SK-N-SH treated with all-trans-retinoic acid at 6 μM for 48 hours (cell line): ENCODE results near the gene UBR3.

ENCODE experiments used
- ARNTL ChIP-seq: fragments of 450-650 bp; formaldehyde crosslinking; IDR thresholded peaks from 2 replicates; pipeline ENCODE4 v1.5.0; 2020; ENCODE audit warnings: low read depth, mild to moderate bottlenecking, moderate library complexity, borderline replicate concordance
- BACH2 ChIP-seq: fragments of 250-450 bp; sonication (Bioruptor Pico); IDR thresholded peaks from 2 replicates; pipeline ENCODE4 v1.9.0; 2021; ENCODE audit warnings: mild to moderate bottlenecking, borderline replicate concordance
- OSR1 ChIP-seq: fragments of 250-450 bp; sonication (Bioruptor Pico); IDR thresholded peaks from 2 replicates; pipeline ENCODE4 v1.8.0; 2022; ENCODE audit warnings: moderate library complexity, mild to moderate bottlenecking, inconsistent platforms
- SNAI2 ChIP-seq: fragments of 250-450 bp; sonication (Bioruptor Pico); IDR thresholded peaks from 2 replicates; pipeline ENCODE4 v1.5.0; 2020; ENCODE audit warnings: mild to moderate bottlenecking, moderate library complexity
- ZFP3 ChIP-seq: fragments of 250-450 bp; sonication (Bioruptor Pico); IDR thresholded peaks from 2 replicates; pipeline ENCODE4 v1.5.0; 2020; ENCODE audit warnings: mild to moderate bottlenecking, moderate library complexity
- ZFP30 ChIP-seq: fragments of 450-650 bp; formaldehyde crosslinking; IDR thresholded peaks from 2 replicates; pipeline ENCODE4 v1.5.0; 2022; ENCODE audit warnings: mild to moderate bottlenecking, moderate library complexity
- ZNF565 ChIP-seq: fragments of 450-650 bp; formaldehyde crosslinking; conservative IDR thresholded peaks from 2 replicates; pipeline ENCODE4 v1.5.0; 2020; ENCODE audit warnings: low read depth, mild to moderate bottlenecking, moderate library complexity
- ZNF8 ChIP-seq: fragments of 450-650 bp; formaldehyde crosslinking; IDR thresholded peaks from 2 replicates; pipeline ENCODE4 v1.5.0; 2020; ENCODE audit warnings: mild to moderate bottlenecking, moderate library complexity
- TF ChIP-seq, protein P1 (sequence below): fragments of 250-450 bp; sonication (Bioruptor Pico); IDR thresholded peaks from 2 replicates; pipeline ENCODE4 v1.8.0; 2020; ENCODE audit warnings: mild to moderate bottlenecking, moderate library complexity, borderline replicate concordance
- TF ChIP-seq, protein P2 (sequence below): fragments of 250-450 bp; sonication (Bioruptor Pico); IDR thresholded peaks from 2 replicates; pipeline ENCODE4 v1.5.1; 2020; ENCODE audit warnings: low read depth, mild to moderate bottlenecking, moderate library complexity

DNA sequence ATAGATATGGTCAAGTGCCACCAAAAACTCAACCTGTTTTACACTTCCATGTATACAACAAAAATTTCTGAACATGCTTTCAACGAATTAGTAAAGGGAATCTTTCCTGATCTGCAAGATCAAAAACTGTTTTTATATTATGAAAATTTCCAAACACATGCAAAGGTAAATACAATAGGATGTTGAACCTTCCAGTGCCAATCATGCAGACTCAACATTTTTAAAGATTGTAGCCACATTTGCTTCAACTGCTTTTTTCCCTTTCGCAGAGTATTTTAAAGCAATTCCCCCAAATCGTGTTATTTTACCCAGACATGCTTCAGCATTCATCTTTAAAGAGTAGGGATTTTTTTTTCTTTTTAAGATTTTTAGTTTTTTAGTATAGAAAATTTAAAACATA is 40.3 kb downstream of the UBR3 start:
- no peak for TF ChIP-seq OSR1 (CRISPR knock-in tag)
- TF ChIP-seq ZNF8 (CRISPR knock-in tag), result no peak
- no peak for TF ChIP-seq ZFP3
- TF ChIP-seq ARNTL (CRISPR knock-in tag), result no peak
- TF ChIP-seq ZFP30 (CRISPR knock-in tag), result no peak
- no peak for TF ChIP-seq BACH2 (CRISPR knock-in tag)
- TF ChIP-seq ZNF565 (CRISPR knock-in tag), result no peak
- TF ChIP-seq, protein P1, sequence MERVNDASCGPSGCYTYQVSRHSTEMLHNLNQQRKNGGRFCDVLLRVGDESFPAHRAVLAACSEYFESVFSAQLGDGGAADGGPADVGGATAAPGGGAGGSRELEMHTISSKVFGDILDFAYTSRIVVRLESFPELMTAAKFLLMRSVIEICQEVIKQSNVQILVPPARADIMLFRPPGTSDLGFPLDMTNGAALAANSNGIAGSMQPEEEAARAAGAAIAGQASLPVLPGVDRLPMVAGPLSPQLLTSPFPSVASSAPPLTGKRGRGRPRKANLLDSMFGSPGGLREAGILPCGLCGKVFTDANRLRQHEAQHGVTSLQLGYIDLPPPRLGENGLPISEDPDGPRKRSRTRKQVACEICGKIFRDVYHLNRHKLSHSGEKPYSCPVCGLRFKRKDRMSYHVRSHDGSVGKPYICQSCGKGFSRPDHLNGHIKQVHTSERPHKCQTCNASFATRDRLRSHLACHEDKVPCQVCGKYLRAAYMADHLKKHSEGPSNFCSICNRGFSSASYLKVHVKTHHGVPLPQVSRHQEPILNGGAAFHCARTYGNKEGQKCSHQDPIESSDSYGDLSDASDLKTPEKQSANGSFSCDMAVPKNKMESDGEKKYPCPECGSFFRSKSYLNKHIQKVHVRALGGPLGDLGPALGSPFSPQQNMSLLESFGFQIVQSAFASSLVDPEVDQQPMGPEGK (CRISPR knock-in tag), result no peak
- TF ChIP-seq SNAI2 (CRISPR knock-in tag), result no peak
- TF ChIP-seq, protein P2, sequence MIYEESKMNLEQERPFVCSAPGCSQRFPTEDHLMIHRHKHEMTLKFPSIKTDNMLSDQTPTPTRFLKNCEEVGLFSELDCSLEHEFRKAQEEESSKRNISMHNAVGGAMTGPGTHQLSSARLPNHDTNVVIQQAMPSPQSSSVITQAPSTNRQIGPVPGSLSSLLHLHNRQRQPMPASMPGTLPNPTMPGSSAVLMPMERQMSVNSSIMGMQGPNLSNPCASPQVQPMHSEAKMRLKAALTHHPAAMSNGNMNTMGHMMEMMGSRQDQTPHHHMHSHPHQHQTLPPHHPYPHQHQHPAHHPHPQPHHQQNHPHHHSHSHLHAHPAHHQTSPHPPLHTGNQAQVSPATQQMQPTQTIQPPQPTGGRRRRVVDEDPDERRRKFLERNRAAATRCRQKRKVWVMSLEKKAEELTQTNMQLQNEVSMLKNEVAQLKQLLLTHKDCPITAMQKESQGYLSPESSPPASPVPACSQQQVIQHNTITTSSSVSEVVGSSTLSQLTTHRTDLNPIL (CRISPR knock-in tag), result no peak
